ENCODE measurements around the gene GALNT7.

Gene GALNT7

GRCh38 chr4:173267711-173268110 lies 99.1 kb downstream of the GALNT7 start:
- H4K20me1 ChIP-seq = peaks cover 87% of the 10 kb centered on the region
- peak overlapping the region; percentile 14; the same call in 1 of the 2 replicates for H3K27ac ChIP-seq
- no peak for TF ChIP-seq Cebpa-rat (IDR thresholded peaks at IDR 0.05)
- H3K9me3 ChIP-seq = no peaks in the 10 kb centered on the region
- H3K4me1 ChIP-seq = peaks cover 51% of the 10 kb centered on the region
- no peaks in the 10 kb centered on the region for H3K27me3 ChIP-seq
- peaks cover 41% of the 10 kb centered on the region for H3K36me3 ChIP-seq
- H3K9ac ChIP-seq = no peak overlapping the region
- no peak overlapping the region for H3K4me3 ChIP-seq
- peak overlapping the region; percentile 4; the same call in 1 of the 2 replicates for H3K4me2 ChIP-seq

- no peak overlapping the region for H3K4me3 ChIP-seq
- no peak overlapping the region for H3K9ac ChIP-seq
- TF ChIP-seq Cebpa-rat (IDR thresholded peaks at IDR 0.05) = no peak
- peaks cover 15% of the 10 kb centered on the region; the same call in 1 of the 2 replicates for H3K9me3 ChIP-seq
- peaks cover 35% of the 10 kb centered on the region for H3K4me1 ChIP-seq
- peaks cover 83% of the 10 kb centered on the region for H4K20me1 ChIP-seq
- H3K27ac ChIP-seq = no peak overlapping the region
- no peaks in the 10 kb centered on the region for H3K27me3 ChIP-seq
- no peak overlapping the region for H3K4me2 ChIP-seq
- peaks cover 53% of the 10 kb centered on the region for H3K36me3 ChIP-seq
Observed at GRCh38 chr4:173269280-173269679, 100.7 kb downstream of the GALNT7 start.

- no peak overlapping the region for H3K4me2 ChIP-seq
- H3K27ac ChIP-seq = no peak overlapping the region
- no peak overlapping the region for H3K9ac ChIP-seq
- H3K4me3 ChIP-seq = no peak overlapping the region
- no peaks in the 10 kb centered on the region for H3K27me3 ChIP-seq
- TF ChIP-seq Cebpa-rat (IDR thresholded peaks at IDR 0.05) = no peak
- H3K9me3 ChIP-seq = peaks cover 27% of the 10 kb centered on the region
- H4K20me1 ChIP-seq = peaks cover 84% of the 10 kb centered on the region
- H3K36me3 ChIP-seq = peaks cover 64% of the 10 kb centered on the region
- peaks cover 24% of the 10 kb centered on the region for H3K4me1 ChIP-seq
Observed at GRCh38 chr4:173270312-173271027, 101.9 kb downstream of the GALNT7 start.

- Histone ChIP-seq H3K4me2 (no peak overlapping the region), H3K4me3 (no peak overlapping the region), H3K27ac (no peak overlapping the region), H3K27me3 (no peaks in the 10 kb centered on the region), H4K20me1 (peaks cover 92% of the 10 kb centered on the region), H3K9ac (no peak overlapping the region), H3K4me1 (peaks cover 9% of the 10 kb centered on the region), H3K36me3 (peaks cover 69% of the 10 kb centered on the region), H3K9me3 (peaks cover 31% of the 10 kb centered on the region)
- TF ChIP-seq Cebpa-rat (IDR thresholded peaks at IDR 0.05) = no peak
Observed at GRCh38 chr4:173272314-173272713, 103.7 kb downstream of the GALNT7 start.

GRCh38 chr4:173272996-173273395 lies 104.4 kb downstream of the GALNT7 start:
- no peak overlapping the region for H3K4me2 ChIP-seq
- no peak for TF ChIP-seq Cebpa-rat (IDR thresholded peaks at IDR 0.05)
- no peak overlapping the region for H3K27ac ChIP-seq
- H3K36me3 ChIP-seq = peaks cover 64% of the 10 kb centered on the region
- peaks cover 31% of the 10 kb centered on the region for H3K9me3 ChIP-seq
- H3K9ac ChIP-seq = no peak overlapping the region
- H3K4me3 ChIP-seq = no peak overlapping the region
- 0 out of 2 replicates have a peak, but pooled peaks cover 2% of the 10 kb centered on the region for H3K4me1 ChIP-seq
- peaks cover 92% of the 10 kb centered on the region for H4K20me1 ChIP-seq
- no peaks in the 10 kb centered on the region for H3K27me3 ChIP-seq

GRCh38 chr4:173273941-173274340 lies 105.3 kb downstream of the GALNT7 start:
- no peak overlapping the region for H3K9ac ChIP-seq
- no peaks in the 10 kb centered on the region for H3K4me1 ChIP-seq
- H4K20me1 ChIP-seq = peaks cover 93% of the 10 kb centered on the region
- H3K27me3 ChIP-seq = no peaks in the 10 kb centered on the region
- H3K9me3 ChIP-seq = peaks cover 31% of the 10 kb centered on the region
- H3K4me2 ChIP-seq = no peak overlapping the region
- no peak overlapping the region for H3K4me3 ChIP-seq
- H3K36me3 ChIP-seq = peaks cover 58% of the 10 kb centered on the region
- H3K27ac ChIP-seq = no peak overlapping the region
- TF ChIP-seq Cebpa-rat (IDR thresholded peaks at IDR 0.05) = no peak

- Histone ChIP-seq H3K9me3 (peaks cover 31% of the 10 kb centered on the region), H3K36me3 (peaks cover 61% of the 10 kb centered on the region), H3K27me3 (no peaks in the 10 kb centered on the region), H4K20me1 (peaks cover 91% of the 10 kb centered on the region), H3K9ac (no peak overlapping the region), H3K27ac (no peak overlapping the region), H3K4me3 (no peak overlapping the region), H3K4me2 (no peak overlapping the region), H3K4me1 (no peaks in the 10 kb centered on the region)
- TF ChIP-seq Cebpa-rat (IDR thresholded peaks at IDR 0.05) = no peak
Observed at GRCh38 chr4:173274744-173275143, 106.1 kb downstream of the GALNT7 start.

GRCh38 chr4:173275150-173275549 lies 106.5 kb downstream of the GALNT7 start:
- Histone ChIP-seq H3K27ac (no peak overlapping the region), H3K4me3 (no peak overlapping the region), H3K27me3 (no peaks in the 10 kb centered on the region), H4K20me1 (peaks cover 91% of the 10 kb centered on the region), H3K9ac (no peak overlapping the region), H3K4me1 (no peaks in the 10 kb centered on the region), H3K9me3 (peaks cover 31% of the 10 kb centered on the region), H3K36me3 (peaks cover 61% of the 10 kb centered on the region), H3K4me2 (no peak overlapping the region)
- no peak for TF ChIP-seq Cebpa-rat (IDR thresholded peaks at IDR 0.05)

- no peak overlapping the region for H3K27ac ChIP-seq
- no peak overlapping the region for H3K9ac ChIP-seq
- no peak overlapping the region for H3K4me2 ChIP-seq
- H3K36me3 ChIP-seq = peaks cover 59% of the 10 kb centered on the region
- no peak for TF ChIP-seq Cebpa-rat (IDR thresholded peaks at IDR 0.05)
- H3K27me3 ChIP-seq = no peaks in the 10 kb centered on the region
- peaks cover 91% of the 10 kb centered on the region for H4K20me1 ChIP-seq
- no peak overlapping the region for H3K4me3 ChIP-seq
- peaks cover 32% of the 10 kb centered on the region for H3K9me3 ChIP-seq
- peaks cover 13% of the 10 kb centered on the region for H3K4me1 ChIP-seq
Observed at GRCh38 chr4:173277340-173277739, 108.7 kb downstream of the GALNT7 start.

- no peak for TF ChIP-seq Cebpa-rat (IDR thresholded peaks at IDR 0.05)
- Histone ChIP-seq H3K4me2 (no peak overlapping the region), H3K27ac (no peak overlapping the region)
Observed at GRCh38 chr4:173280998-173281397, 112.4 kb downstream of the GALNT7 start.

More at GRCh38 chr4:173280998-173281397, 112.4 kb downstream of the GALNT7 start:
- H3K9ac ChIP-seq = no peak overlapping the region
- peaks cover 90% of the 10 kb centered on the region for H4K20me1 ChIP-seq
- H3K36me3 ChIP-seq = peaks cover 53% of the 10 kb centered on the region
- H3K4me1 ChIP-seq = peaks cover 16% of the 10 kb centered on the region
- peaks cover 14% of the 10 kb centered on the region for H3K9me3 ChIP-seq
- H3K27me3 ChIP-seq = no peaks in the 10 kb centered on the region
- H3K4me3 ChIP-seq = no peak overlapping the region
